ENCODE data around the gene SPATA24.
A peak's percentile ranks its signal among the peaks of the same experiment; 100 is the strongest.
"Not testable (repeated sequence)": the region's sequence is repeated elsewhere in the genome, so short reads cannot be mapped to it uniquely, and the experiment has no call there.

SPATA24 gene

GRCh38 chr5:139394654-139395566, 9.0 kb downstream of the SPATA24 start, which contains the start of gene PROB1:
Gene PROB1, minus strand, starts transcription at chr5:139395104. Its CDS starts 23 bp downstream, at chr5:139395081.
- DNase-seq (ENCODE audit: low read depth, low spot score), result no peak

DNA sequence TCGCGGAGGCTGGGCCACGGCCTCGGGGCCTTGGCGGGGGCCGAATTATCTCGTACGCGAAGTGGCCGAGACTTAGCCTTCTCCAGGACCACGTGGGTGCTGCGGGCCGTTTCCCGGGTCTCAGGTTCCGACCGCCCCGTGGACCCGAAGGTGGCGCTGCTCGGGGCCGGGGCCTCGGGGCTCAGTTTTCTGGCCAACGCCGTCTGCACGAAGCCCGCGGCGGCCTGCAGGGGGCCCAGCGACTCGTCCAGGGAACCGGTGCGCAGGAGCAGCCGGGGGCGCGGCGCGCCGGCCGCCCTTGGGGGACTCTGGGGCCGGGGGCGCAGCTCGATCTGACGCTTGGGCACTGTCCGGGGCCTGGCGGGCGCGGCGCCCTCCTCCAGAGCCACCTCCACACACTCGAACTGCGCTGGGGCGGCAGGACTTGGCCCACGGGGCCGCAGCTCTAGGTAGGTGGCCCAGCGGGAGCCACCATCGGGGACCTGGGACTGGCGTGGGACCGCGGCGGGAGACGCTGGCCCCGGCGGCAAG, 9.7 kb downstream of the SPATA24 start:
- no peak for DNase-seq (ENCODE audit: low read depth, low spot score)

- DNase-seq (ENCODE audit: low read depth, low spot score), result no peak
Measured at GRCh38 chr5:139393497-139394122, 10.3 kb downstream of the SPATA24 start.

GRCh38 chr5:139392678-139393496, 11.0 kb downstream of the SPATA24 start:
- peak; percentile 49 for DNase-seq (ENCODE audit: low read depth, low spot score)

- no peak for DNase-seq (ENCODE audit: low read depth, low spot score)
Measured at GRCh38 chr5:139392324-139392677, 11.6 kb downstream of the SPATA24 start.

GRCh38 chr5:139391570-139392323, 12.1 kb downstream of the SPATA24 start:
- no peak for DNase-seq (ENCODE audit: low read depth, low spot score)

DNA sequence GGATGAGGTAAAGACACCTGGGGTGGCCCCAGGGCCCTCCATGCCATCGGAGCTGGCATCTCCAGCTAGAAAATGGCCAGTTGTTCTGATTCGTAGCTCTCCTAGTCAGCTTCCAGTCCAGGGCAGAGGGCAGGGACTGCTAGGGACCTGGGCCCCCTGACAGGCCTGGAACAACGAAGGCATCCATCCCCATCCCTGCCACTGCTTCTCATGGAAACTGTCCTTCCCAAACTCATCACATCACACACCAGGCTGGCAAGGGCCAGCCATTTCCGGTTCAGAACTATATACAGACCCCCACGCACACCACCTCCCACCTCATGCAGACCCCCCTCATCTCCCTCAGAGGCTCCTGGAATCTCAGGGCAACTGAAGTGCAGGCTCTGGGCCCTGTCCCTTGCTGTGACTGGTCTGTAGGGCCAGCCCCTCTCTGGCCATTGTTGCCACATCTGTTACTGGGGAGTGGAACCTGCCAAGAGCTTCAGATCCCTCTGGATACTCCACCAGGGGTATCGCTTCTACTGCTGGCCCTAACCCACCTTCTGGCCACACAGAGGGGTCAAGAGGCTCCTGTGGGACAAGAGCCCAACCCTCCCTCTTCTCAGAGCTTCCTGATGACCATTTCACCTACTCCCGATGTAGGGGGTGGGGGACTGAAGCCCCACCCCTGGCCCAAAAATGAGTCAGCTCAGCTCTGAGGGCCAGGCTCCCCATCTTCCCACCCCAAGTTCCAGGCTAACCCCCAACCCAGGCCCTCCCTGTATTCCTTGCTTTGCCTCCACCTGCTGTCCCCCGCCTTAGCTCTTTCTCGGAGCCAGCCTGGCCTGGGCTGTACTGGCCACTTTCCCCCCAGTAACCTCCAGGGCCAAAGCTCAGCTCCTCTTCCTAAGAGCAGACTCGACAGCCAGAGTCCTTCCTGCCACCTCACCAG, 13.0 kb downstream of the SPATA24 start:
- DNase-seq (ENCODE audit: low read depth, low spot score), result no peak

DNA sequence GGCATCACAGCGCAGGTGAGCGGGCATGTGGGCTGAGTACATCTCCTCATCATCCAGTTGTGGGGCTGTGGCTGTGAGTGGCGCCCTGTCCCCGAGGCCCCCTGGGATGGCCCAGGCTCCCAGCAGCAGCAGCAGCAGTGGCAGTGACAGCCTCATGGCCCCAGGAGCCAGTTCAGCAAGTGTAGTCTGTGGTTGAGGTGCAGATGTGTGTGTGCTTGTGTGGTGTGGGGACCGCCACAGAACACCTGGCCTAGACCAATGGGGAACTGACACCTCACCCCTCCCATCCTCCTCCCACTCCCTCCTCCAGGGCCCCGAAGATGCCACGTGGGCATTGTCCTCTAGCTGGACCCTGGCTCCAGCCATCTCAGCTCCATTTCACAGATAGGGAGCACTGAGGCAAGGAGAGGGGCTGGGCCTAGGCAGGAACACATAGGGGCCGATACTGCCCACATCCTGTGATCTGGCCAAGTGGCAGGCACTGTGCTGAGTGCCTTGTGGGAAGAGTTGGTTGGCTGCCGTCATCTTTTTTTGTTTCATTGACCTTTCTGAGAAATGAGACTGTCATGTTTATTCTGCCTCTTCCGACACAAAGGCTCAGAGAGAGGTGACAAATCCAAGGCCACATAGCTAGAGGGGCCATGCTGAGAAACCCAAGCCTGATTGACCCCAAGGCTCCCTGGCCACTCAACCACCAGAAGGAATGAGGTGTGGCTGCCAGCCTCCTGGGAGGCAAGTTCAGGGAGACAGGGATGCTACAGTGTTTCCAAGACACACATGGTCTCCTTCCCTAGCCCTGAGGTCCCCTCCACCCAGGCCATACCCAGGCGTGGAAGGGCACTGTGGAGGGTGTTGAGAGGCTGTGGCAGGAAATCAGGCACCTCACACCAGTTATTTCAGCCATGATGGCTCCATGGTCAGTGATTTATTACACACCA, 13.9 kb downstream of the SPATA24 start, which contains the start of gene MZB1:
Gene MZB1, minus strand, starts transcription at position 213 of the 938 bp plus-strand sequence. Its CDS starts 57 bp downstream, at position 156.
- no peak for DNase-seq (ENCODE audit: low read depth, low spot score)

- no peak for DNase-seq (ENCODE audit: low read depth, low spot score)
Measured at GRCh38 chr5:139388198-139388821, 15.6 kb downstream of the SPATA24 start.

GRCh38 chr5:139387611-139388197, 16.2 kb downstream of the SPATA24 start:
- DNase-seq (ENCODE audit: low read depth, low spot score), result no peak

DNA sequence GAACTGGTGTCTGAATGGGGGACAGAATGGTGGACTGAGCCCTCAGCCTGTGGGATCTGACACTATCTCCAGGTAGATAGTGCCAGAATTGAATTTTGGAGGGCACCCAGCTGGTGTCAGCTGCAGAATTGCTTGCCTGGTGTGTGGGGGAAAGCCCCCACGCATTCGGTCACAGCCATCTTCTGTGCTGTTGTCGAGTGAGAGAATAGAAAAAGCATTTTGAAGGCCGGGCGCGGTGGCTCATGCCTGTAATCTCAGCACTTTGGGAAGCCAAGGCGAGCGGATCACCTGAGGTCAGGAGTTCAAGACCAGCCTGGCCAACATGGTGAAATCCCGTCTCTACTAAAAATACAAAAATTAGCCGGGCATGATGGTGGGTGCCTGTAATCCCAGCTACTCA, 16.9 kb downstream of the SPATA24 start:
- DNase-seq (ENCODE audit: low read depth, low spot score), result not testable (repeated sequence)

GRCh38 chr5:139386050-139386438, 17.8 kb downstream of the SPATA24 start:
- DNase-seq (ENCODE audit: low read depth, low spot score), result no peak

DNA sequence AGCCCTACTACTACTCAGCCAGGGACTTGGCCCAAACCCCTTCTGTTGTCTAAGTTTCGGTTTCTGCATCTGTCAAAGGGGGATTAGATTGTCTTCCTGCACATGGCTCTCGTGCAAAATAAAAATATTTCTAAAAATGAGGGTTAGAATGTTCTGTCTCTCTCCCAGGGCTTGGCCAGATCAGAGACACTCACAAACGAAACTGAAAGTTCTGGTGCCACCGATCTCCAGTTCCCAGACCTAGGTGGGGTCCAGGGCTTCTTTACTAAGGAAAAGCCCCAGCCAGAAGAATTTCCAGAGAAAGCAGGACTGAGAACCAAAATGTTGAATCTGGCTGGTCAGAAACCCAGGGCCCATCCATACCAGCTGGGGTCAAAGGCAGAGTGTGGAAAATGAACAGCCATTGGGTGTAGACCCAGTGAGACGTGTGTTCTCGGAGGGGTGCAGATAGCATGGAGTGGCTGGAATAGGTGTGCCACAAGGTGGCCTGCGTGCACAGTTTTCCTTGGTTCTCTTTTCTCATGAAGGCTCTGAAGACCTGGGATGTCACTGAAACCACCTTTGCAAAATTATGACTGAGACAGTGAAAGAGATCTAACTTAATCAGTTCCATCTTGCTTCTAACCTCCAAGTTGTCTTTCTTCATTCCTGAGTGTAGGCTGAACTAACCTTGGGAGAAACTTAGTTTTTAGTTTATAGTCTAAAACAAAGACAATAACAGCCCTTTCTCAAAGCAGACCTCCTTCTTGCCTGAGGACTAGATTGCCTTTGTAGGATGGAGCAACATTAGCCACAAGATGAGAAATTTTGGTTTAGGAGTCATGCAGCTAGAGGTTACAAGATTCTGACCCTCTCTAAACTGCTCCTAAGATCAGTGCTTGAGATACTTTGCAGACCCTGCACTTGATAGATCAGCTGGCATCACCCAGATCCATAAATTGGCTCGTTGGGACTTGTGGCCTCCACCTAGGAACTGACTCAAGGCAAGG, 18.5 kb downstream of the SPATA24 start:
- DNase-seq (ENCODE audit: low read depth, low spot score), result no peak

DNA sequence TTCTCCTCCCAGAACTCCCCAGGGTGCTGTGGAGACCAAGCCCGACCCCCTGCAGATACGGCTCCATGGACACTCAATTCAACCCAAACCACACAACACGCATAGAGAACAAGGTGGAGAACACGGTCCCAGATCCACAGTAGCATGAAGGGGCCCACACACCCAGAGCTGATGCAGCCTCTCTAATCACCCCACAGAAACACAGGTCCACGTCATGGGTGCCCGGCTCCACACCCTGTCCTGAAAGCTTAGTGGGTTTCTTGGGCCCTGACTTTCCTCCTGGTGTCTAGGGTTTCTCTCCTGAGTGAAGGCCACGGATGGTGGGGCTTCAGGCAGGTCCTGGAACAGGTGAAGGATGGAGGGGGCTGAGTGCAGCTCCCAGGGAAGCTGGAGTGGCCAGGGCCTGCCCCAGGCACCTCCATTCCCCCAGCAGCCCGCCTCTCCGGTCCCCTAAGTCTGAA, 19.3 kb downstream of the SPATA24 start:
- no peak for DNase-seq (ENCODE audit: low read depth, low spot score)

DNA sequence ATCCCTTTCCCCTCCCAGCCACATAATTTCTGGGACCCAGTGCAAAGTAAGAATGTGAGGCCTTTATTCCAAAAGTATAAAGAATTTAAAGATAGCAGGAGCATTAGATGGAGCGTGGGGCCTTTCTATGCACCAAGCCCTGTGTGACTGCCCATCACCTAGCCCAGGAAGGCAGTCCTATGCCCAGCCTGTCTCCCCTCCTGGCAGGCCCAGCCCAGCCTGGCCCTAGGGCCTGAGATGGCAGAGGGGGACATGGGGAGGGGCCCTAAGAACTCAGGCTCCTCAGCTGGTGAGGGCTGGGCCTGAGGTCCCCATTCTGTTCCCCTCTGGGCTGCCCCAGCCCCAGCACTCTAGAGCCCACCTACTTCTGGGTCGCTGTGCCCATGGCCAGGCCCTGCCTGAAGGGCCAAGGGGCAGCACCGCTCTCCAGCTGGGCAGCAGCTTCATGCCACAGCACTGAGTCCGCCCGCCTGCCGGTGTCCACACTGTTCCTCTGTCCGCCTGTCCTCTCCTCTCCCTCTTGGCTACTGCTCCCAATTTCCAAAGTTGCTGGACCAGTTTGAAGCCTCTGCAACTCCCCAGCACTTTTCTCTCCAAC, 19.8 kb downstream of the SPATA24 start:
- no peak for DNase-seq (ENCODE audit: low read depth, low spot score)
